HG03378 (cell line): ENCODE measurements around the gene HNRNPAB.
"Not testable (repeated sequence)": the region's sequence is repeated elsewhere in the genome, so short reads cannot be mapped to it uniquely, and the experiment has no call there.

Experiments used
- ATAC-seq: cut with Tn5 transposase; IDR thresholded peaks from one replicate; pipeline ENCODE4 v1.9.1; 2021; ENCODE audit warnings: mild to moderate bottlenecking, moderate library complexity; ENCODE audit not compliant: unreplicated experiment

HNRNPAB gene

DNA sequence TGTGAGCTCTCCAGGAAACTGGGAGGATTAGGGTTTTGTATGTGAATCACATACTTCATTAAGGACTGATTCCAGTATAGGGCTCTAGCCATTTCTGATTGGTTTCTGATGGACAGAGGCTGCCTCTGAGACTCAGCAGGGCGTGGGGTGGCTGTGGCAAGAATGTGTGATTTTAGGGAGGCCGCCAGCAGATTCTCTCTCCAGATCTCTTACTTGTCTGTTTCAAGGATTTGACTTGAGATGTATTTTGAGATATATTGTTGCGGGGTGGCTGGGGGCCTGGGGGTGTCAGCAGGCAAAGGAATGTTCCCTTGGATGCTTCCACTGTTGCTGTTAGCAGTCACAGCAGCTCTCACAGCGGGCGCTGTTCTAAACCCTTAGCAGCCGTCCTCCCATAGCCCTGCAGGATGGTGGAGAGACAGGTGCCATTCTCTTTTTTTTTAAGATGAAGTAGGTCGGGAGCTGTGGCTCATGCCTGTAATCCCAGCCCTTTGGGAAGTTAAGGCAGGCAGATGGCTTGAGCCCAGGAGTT lies 8.0 kb upstream of the HNRNPAB start:
- no peak for ATAC-seq

DNA sequence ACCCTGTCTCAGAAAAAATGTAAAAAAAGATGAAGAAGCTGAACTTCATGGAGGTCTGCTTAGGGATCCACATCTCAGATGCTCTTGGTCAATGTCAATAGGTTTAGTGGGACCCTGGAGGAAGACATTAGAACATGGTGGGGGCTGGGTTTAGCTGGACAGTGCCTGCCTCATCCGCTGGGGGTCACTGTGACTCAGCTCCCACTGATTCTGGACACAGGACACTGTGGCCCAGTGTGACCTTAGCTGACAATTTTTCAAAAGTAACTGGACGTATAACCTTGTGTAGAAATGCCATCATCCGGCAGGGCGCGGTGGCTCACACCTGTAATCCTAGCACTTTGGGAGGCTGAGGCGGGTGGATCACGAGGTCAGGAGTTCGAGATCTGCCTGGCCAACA lies 7.3 kb upstream of the HNRNPAB start:
- ATAC-seq = no peak

DNA sequence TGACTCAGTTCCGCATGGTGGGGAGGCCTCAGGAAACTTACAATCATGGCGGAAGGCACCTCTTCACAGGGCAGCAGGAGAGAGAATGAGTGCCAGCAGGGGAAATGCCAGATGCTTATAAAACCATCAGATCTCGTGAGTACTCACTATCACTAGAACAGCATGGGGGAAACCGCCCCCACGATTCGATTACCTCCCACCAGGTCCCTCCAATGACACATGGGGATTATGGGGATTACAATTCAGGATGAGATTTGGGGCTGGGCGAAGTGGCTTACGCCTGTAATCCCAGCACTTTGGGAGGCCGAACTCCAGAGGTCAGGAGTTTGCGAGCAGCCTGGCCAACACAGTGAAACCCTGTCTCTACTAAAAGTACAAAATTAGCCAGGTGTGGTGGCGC lies 6.2 kb upstream of the HNRNPAB start:
- ATAC-seq = not testable (repeated sequence)

DNA sequence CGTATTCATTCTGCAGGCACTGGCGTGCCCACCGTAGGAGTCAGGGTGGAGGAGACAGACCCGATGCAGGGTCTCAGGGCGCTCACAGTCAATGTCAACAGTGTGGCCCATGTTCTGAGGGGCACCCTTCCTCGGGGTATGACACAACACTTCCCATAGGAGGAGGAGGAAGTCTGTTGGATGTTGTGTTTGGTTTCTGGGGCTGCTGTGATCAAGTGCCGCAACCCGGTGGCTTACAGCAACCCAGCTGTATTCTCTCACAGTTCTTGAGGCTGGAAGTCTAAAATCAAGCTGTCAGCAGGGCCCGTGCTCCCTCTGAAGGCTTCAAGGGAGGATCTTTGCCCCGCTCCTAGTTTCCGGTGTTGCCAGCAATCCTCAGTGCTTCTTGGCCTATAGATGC lies 5.6 kb upstream of the HNRNPAB start:
- no peak for ATAC-seq

DNA sequence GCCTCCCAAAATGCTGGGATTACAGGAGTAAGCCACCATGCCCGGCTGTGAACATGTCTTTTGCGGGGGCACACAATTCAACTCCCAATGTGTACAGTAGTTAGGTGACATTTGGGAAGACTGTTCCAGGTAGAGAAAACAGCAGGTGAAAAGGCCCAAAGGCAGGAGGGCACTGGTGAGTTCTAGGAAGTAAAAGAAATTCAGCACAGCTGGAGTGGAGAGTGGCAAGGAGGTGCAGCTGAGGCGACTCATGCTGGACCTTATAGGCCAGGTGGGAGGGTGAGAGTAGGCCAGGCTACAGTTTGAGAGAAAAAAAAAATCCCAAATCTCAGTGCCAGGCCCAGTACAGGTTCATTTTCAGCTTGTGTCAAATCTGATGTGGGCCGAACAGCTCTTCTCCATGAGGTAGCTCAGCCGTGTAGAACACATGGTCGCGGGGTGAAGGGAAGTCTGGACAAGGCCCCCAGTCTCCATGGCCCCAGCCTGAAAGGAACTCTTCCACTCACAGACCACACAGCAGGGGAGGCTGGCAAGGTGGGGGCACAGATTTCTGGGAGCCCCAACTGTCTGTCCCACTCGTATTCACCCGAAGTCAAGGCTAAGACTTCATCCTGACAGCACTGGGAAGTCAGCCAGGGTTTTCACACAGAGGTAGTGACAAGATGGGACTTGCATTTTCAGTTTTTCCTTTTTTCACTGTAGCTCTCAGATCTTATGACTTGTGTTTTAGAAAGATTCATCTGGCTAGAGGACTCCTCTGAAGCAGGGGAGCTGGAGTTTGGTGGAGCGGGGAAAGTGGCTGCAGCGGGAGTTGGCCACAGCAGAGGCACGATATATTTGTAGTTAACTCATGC lies 4.5 kb upstream of the HNRNPAB start:
- ATAC-seq = no peak

DNA sequence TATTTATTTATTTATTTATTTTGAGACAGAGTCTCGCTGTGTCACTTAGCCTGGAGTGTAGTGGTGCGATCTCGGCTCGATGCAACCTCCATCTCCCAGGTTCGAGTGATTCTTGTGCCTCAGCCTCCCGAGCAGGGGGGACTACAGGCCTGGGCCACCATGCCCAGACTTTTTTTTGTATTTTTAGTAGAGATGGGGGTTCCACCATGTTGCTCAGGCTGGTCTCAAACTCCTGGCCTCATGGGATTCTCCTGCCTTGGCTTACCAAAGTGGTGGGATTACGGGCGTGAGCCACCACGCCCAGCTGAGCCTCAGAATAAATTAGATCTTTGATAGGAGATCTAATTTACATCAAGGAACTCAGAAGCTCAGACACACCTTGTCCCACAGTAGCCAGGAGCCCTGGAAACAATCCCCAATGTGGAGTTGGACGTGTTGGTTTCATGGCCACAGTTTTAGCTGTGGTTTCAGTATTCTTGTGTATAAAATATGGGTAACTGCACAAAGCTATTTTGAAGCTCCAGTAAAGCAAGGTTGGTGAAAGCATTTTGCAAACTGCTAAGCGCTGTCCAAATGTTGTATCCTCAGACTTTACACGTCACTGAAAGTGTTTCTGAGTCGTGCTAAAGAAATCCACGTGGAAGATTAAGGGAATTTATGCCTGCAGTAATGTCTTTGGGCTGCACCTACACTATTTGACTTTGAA lies 3.0 kb upstream of the HNRNPAB start:
- ATAC-seq = no peak

DNA sequence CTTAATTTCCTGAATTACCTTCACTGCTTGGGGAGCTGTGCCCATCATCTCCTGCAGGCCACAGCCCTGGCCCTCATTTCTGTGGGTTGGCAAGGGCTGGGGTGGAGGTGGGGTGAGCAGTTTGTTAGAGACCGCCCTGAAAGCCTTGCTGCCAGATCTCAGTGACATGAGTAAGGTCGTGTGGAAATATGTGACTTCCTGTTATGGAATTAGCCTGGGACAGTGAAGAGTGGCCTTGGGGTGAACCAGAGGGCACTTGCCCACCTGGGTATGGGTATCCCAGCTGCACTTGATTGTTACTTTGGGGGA lies 2.5 kb upstream of the HNRNPAB start:
- no peak for ATAC-seq

DNA sequence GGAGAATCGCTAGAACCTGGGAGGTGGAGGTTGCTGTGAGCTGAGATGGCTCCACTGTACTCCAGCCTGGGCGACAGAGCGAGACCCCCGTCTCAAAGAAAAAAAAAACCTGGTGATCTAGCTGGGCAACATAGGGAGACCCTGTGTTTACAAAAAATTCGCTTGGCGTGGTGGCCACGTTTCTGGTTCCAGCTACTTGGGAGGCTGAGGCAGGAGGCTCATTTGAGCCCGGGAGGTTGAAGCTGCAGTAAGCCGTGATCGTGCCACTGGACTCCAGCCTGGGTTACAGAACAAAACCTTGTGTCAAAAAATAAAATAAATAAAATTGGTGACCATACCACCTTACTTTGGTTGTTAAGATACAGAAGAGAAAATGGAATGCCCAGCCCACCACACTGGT lies 1.8 kb upstream of the HNRNPAB start:
- no peak for ATAC-seq

DNA sequence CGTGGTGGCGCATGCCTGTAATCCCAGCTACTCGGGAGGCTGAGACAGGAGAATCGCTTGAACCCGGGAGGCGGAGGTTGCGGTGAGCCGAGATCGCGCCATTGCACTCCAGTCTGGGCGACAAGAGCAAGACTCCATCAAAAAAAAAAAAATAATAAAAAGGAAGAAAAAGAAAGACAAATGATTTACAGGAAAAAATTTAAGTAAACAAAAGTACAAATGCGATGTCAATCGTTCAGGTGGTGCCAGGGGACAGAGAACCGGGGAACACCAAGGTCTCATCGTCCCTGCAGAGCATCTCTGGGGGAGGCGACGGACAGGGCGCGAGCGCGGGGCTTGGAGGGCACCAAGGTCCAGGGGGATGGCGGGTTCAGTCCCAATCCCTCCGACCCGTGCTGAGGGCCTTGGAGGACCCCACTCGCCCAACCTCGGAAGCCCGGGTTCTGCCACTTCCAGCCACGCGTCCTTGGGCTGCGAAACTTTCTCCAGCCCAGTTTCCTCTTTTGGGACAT lies 607 bp upstream of the HNRNPAB start:
- peak; percentile 3 for ATAC-seq

DNA sequence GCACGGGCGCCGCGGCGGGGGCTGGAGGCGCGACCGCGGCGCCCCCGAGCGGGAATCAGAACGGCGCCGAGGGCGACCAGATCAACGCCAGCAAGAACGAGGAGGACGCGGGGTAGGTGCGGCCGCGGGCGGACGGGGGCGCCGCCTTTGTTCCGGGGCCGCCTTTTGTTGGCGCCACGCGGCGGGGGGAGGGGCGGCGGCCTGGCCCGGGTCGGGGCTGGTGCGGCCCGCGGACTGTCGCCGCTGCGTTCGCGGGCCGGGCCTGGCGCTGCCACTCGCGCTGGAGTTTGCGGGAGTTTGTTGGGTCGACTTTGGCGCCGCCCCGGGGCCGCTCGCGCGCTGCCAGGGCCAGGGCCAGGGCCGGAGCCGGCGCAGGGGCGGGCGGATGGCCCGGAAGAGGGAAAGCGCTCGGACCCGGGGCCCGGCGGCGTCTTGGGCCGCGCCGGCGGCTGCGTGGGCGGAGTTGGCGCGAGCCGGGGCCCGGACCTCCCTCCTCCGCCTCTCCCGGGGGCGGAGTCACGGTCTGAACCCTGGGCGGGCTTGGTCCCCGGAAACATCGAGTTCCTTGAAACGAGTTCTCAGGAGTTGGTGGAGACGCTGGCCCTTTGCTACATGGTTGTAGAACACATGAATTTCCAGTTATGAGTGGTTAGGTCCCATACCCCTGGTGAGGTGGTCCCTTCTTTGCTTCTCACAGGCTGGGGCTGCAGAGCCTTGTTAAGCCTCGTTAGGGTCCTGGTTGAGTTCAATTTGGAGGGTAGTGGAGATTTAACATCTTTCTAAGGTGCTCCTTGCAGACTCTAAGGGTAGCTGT lies 809 bp downstream of the HNRNPAB start:
- peak; percentile 34 for ATAC-seq

DNA sequence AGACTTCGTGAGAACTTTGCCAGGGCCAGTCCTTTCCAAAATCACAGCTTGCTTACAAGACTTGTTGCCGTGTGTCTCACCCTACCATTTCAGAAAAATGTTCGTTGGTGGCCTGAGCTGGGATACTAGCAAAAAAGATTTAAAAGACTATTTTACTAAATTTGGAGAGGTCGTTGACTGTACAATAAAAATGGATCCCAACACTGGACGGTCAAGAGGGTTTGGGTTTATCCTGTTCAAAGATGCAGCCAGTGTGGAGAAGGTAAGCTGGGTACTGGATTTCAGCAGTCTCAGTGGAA lies 1.4 kb downstream of the HNRNPAB start:
- no peak for ATAC-seq

DNA sequence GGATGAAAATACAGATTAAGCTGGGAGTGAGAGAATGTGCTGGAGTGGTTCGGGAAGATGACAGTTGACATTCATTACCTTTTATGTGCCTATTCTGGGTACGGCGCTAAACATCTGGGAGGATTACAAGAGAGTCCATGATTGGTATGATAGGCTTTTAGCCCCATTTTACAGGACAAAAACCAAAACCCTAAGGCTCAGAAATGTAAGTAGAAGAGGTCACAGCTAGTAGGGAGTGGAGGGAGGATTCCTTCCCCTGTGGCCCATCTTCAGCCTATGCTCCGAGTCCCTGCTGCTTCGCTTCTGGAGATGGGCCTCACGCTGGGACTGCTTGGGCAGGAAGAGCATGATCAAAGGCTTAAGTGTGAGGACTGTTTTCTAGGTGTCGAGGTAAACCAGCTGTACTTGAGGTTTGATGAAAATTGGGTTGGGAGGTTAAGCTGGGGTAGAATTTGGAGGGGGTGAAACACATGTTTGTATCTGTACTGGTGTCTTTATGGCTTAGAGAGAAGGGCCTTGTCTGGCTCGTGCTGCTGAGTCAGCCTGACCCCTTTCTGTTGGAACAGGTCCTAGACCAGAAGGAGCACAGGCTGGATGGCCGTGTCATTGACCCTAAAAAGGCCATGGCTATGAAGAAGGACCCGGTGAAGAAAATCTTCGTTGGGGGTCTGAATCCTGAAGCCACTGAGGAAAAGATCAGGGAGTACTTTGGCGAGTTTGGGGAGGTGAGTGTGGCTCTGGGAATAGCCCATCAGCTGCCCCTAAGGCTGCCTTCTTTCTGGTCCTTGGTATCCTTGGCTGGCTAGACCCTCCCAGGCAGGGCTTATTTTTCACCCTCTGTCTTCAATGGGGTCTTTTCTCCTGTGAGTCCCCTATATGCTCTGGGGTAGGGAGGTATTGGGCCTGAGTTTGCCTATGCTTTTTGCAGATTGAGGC lies 2.1 kb downstream of the HNRNPAB start:
- no peak for ATAC-seq

DNA sequence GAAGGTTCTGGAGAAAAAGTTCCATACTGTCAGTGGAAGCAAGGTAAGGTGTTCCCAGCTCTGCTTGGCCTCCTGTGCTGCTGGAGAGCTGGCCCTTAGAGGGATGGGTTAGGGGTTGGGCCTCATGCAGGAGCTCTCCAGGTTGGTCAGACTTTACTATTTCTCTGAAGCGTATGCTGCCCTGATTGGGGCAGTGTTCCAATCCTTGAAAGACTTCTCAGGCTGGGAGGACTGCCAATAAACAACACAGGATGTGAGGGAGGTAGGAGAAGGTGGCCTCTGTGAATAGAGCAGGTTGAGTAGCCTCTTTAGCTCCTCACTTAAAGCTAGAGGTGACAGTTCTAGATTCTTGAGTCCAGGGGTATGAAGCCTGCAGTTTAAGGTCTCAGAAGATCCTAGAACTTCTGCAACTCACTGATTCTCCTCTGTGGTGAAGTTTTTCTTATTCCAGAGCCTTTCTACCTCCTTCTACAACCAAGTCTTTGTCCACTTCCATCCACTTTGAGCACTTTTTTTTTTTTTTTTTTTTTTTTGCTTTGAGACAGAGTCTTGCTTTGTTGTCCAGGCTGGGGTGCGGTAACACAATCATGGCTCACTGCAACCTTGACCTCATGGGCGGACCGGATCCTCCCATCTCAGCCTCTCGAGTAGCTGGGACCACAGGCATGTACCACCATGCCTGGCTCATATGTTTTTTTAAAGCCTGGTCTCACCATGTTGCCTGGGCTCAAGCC lies 3.0 kb downstream of the HNRNPAB start:
- ATAC-seq = no peak

DNA sequence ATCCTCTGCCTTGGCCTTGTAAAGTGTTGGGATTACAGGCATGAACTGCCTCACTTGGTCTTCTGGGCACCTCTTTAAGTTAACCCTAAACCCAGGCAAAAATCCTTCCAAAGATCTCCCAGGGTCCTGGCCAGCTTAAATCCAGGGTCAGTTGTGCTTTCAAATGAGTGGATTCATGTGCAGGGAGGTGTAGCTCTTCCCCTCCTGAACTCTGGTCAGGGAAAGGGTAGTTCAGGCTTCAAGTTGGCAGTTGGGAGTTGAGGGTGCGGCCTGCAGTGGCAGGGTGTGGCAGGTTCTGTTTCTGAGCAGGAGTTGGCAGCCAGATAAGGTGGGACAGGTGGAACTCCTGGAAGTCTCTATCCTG lies 3.6 kb downstream of the HNRNPAB start:
- ATAC-seq = no peak

DNA sequence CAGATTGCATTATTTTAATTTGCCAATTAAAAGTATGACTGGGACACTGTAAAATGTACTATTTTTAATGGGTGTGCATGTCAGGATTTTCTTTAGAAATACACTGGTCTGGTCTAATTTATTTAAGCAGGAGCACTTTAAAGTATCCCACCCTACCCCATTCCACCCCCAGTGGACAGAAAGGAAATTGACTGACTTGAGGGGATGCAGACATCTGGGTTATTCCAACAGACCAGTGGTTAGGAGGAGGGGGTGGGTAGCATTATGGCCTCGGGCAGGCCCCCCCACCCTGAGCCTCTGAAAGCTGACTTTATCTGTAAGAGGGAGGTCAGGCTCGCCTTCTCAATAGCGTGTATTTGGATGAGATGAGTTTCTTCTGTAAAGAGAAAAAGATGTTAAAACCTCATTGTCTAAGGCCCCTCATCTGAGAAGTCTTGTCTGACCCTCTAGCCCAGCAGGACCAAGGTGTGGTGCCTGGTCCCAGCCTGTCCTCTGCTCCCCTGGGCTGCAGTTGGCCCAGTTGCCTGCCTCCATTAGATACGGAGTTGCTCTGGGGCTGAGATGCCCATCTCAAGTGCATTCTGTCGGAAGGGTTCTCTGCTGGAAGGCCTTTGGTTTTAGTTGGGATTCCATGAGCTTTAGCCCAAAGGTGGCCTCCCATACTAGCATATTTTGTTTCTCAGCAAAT lies 4.4 kb downstream of the HNRNPAB start:
- ATAC-seq = no peak

DNA sequence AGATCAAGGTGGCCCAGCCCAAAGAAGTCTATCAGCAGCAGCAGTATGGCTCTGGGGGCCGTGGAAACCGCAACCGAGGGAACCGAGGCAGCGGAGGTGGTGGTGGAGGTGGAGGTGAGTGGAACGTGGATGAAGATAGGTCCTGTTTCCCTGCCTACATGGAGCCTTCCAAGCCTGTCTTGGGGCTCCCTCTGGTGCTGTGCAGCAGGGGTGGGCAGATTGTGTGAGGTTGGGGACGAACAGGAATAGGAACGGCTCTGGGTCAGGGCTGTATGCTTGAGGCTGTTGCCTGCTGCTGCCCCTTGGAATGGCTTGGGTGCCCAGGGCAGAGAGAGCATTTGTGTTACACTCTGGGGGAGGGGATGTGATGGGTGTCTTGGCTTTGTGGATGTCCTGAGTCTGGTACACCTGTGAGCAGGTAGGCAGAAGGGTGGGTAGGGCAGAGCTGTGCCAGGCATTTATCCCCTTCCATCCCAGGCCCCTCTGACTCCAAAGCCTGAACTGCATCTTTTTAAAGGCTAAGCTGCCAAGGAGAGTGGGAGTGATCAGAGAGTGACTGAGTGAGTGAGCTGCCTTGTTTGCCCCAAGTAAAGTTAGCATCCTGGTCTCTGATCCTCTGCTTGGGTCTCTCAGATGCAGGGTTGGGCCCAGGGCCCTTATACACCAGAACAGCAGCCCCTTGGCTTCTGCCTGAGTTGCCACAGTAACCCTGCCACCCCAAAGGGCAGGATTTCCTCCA lies 5.2 kb downstream of the HNRNPAB start:
- ATAC-seq = no peak

DNA sequence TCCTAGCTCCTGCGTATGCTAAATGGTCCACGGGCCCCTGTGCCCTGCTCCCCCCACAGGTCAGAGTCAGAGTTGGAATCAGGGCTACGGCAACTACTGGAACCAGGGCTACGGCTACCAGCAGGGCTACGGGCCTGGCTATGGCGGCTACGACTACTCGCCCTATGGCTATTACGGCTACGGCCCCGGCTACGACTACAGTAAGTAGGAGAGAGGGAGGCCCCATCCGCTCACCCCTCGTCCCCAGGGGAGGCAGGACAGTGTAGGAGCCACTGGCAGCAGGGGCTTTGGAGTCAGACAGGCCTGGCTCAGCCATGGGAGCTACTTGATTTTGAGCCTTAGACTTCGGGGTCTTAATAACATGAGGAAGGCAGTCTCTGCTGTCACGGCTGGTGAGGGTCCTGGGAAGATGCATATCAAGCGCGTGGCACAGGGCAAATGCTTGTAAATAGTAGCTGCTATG lies 5.8 kb downstream of the HNRNPAB start:
- no peak for ATAC-seq

DNA sequence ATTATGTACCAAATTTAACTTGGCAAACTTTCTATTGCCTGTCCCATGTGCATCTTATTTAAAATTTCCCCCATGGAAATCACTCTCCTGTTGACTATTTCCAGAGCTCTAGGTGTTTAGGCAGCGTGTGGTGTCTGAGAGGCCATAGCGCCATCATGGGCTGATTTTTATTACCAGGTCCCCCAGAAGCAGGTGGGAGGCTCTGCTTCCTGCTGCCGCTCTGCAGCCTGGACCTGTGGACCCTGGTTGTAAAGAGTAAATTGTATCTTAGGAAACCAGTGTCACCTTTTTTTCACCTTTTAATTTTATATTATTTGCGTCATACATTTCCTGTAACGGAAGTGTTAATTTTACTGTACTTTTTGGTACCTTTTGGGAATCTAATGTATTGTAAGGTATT lies 6.4 kb downstream of the HNRNPAB start:
- no peak for ATAC-seq
